Measurements from ENCODE around the gene MAP4K3.

MAP4K3 gene

DNA sequence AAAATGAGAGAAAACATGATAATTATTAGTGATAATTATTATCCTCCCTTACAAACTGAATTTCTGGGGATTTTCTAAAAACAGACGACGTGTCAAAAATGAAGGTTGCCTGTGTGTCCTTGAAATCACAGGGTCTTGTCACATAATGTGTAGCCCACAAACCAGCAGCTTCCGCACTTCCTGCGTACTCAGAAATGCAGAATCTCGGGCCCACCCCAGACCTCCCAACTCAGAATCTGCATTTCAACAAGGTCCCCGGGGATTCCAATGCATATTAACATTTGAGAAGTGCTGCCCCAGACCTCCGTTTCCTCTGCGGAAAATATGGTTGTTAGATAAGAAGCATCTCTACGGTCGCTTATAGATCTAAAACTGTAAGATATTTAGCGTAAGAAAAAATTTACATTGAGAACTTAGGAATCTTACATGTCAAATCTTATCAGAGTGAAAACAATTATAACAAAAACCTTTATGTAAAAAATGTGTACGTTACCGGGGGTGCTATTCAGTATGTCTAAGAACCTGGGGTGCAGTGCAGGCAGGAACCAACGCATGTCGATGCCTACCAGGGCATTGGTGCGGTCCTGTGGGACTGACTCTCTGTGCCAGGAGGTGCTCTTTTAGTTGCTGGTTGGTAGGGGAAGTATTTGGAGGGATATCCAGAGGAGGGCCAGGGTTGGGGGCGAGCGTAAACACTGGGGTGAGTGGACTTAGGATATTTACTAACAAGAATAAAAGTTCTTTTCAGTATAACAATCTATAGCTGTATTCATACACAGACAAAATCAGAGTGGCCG is 208.5 kb downstream of the MAP4K3 start:
- Histone ChIP-seq H3K27ac (ENCODE audit: low read depth, low read length) (no peak overlapping the region), H3K23ac (ENCODE audit: low read length) (no peak overlapping the region), H2BK5ac (ENCODE audit: low read length) (no peak overlapping the region), H3K4ac (ENCODE audit: low read depth, low read length) (peak overlapping the region; percentile 43), H2BK120ac (ENCODE audit: low read depth, low read length) (no peak overlapping the region), H3K79me1 (ENCODE audit: low read length) (no peaks in the 10 kb centered on the region), H4K5ac (ENCODE audit: low read length) (no peak overlapping the region), H3K18ac (ENCODE audit: low read length) (peak overlapping the region; percentile 18), H3K36me3 (ENCODE audit: control insufficient read depth, insufficient read depth, low read length) (no peaks in the 10 kb centered on the region), H4K8ac (ENCODE audit: low read depth, low read length) (no peak overlapping the region), H3K27me3 (ENCODE audit: insufficient read depth, low read length, poor library complexity) (no peaks in the 10 kb centered on the region), H3K4me1 (ENCODE audit: control insufficient read depth, low read depth, low read length) (no peaks in the 10 kb centered on the region), H3K56ac (ENCODE audit: low read length) (peak overlapping the region; percentile 56), H2BK15ac (replicated peaks; ENCODE audit: low read depth) (no peak overlapping the region), H3K9ac (ENCODE audit: low read length) (peak overlapping the region; percentile 25), H3K79me2 (ENCODE audit: control insufficient read depth, insufficient read depth, low read length) (no peaks in the 10 kb centered on the region), H2AK5ac (ENCODE audit: low read length) (no peak overlapping the region), H3K4me3 (ENCODE audit: low read length) (no peak overlapping the region), H3K4me2 (ENCODE audit: low read length) (peak overlapping the region; percentile 46)
- peak; percentile 55 for DNase-seq
- WGBS (ENCODE audit: extremely low coverage, insufficient coverage, low lambda C conversion rate): no CpG with 5 or more reads among the region's 19 CpGs

DNA sequence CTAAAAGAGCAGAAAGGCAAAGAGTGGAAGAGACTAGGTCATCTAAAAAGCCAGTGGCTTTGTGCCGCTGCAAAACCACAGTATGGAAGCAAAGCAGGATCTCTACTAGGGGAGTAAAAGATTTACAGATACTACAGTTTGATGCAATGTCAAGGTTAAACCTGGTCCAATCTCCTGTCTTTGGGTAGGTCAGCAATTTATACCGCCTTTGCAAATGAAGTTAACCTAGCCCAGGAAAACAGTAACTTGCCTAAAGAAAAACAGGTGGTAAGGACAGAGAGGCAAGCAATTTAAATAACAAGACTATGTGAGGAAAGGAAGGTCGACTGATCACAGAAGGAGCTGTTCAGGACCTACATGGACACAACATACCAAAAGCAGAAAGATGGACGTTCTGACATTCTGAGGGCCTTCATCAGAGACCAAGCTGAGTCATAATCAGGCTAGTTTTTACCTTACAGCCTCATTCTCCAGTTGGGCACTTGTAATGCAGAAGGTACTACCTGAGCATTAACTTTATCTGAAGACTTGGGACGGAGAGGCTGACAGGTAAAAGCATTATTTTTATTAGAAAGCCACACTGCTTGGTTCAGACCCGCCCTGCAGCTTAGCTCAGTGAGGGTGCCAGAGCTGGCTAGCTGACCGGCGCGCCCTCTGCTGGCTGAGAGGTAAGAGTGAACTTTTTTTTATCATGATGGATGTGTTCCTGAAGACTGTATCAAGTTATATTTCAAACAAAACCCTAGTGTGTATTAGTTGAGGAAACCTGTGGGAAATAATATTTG is 209.3 kb downstream of the MAP4K3 start:
- Histone ChIP-seq H3K23ac (ENCODE audit: low read length) (no peak overlapping the region), H3K4ac (ENCODE audit: low read depth, low read length) (no peak overlapping the region), H4K8ac (ENCODE audit: low read depth, low read length) (no peak overlapping the region), H2BK5ac (ENCODE audit: low read length) (no peak overlapping the region), H3K36me3 (ENCODE audit: control insufficient read depth, insufficient read depth, low read length) (no peaks in the 10 kb centered on the region), H4K5ac (ENCODE audit: low read length) (no peak overlapping the region), H2BK120ac (ENCODE audit: low read depth, low read length) (no peak overlapping the region), H3K79me2 (ENCODE audit: control insufficient read depth, insufficient read depth, low read length) (no peaks in the 10 kb centered on the region), H2BK15ac (replicated peaks; ENCODE audit: low read depth) (no peak overlapping the region), H3K56ac (ENCODE audit: low read length) (peak overlapping the region; percentile 56), H3K4me3 (ENCODE audit: low read length) (no peak overlapping the region), H3K27me3 (ENCODE audit: insufficient read depth, low read length, poor library complexity) (no peaks in the 10 kb centered on the region), H3K27ac (ENCODE audit: low read depth, low read length) (no peak overlapping the region), H3K79me1 (ENCODE audit: low read length) (no peaks in the 10 kb centered on the region), H3K9ac (ENCODE audit: low read length) (peak overlapping the region; percentile 14), H2AK5ac (ENCODE audit: low read length) (no peak overlapping the region), H3K4me2 (ENCODE audit: low read length) (no peak overlapping the region), H3K4me1 (ENCODE audit: control insufficient read depth, low read depth, low read length) (no peaks in the 10 kb centered on the region), H3K18ac (ENCODE audit: low read length) (no peak overlapping the region)
- WGBS (ENCODE audit: extremely low coverage, insufficient coverage, low lambda C conversion rate): no CpG with 5 or more reads among the region's 9 CpGs
- DNase-seq: peak; percentile 75

GRCh38 chr2:39225567-39225966 is 211.5 kb downstream of the MAP4K3 start:
- Histone ChIP-seq H2BK5ac (ENCODE audit: low read length) (no peak overlapping the region), H3K18ac (ENCODE audit: low read length) (no peak overlapping the region), H3K79me2 (ENCODE audit: control insufficient read depth, insufficient read depth, low read length) (no peaks in the 10 kb centered on the region), H3K4me2 (ENCODE audit: low read length) (no peak overlapping the region), H3K79me1 (ENCODE audit: low read length) (no peaks in the 10 kb centered on the region), H3K4me1 (ENCODE audit: control insufficient read depth, low read depth, low read length) (no peaks in the 10 kb centered on the region), H3K4ac (ENCODE audit: low read depth, low read length) (no peak overlapping the region), H3K23ac (ENCODE audit: low read length) (no peak overlapping the region), H2BK120ac (ENCODE audit: low read depth, low read length) (no peak overlapping the region), H4K5ac (ENCODE audit: low read length) (no peak overlapping the region), H4K8ac (ENCODE audit: low read depth, low read length) (no peak overlapping the region), H3K27me3 (ENCODE audit: insufficient read depth, low read length, poor library complexity) (no peaks in the 10 kb centered on the region), H3K27ac (ENCODE audit: low read depth, low read length) (no peak overlapping the region), H3K4me3 (ENCODE audit: low read length) (no peak overlapping the region), H3K9ac (ENCODE audit: low read length) (no peak overlapping the region), H2BK15ac (replicated peaks; ENCODE audit: low read depth) (no peak overlapping the region), H2AK5ac (ENCODE audit: low read length) (no peak overlapping the region), H3K36me3 (ENCODE audit: control insufficient read depth, insufficient read depth, low read length) (no peaks in the 10 kb centered on the region), H3K56ac (ENCODE audit: low read length) (no peak overlapping the region)
- no peak for DNase-seq
- no CpG with 5 or more reads among the region's 1 CpG for WGBS (ENCODE audit: extremely low coverage, insufficient coverage, low lambda C conversion rate)

DNA sequence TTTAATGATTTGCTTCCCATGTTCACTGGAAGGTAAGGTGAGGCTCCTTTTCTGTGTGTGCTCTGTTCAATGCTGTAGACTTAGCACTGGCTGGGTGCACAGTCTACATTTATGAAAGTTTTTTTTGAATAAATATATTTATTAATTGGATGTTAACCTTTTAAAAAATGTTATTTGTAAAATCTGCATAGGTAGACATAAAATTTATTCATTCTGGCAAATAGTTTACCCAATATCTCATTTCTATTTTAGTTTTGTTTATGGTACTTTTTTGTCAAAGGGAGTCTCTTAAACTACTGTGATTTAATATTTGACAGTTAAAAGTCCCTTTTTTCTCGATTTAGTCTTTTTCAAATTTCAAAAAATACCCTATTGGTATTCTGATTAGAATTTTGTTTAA is 213.2 kb downstream of the MAP4K3 start:
- Histone ChIP-seq H2BK120ac (ENCODE audit: low read depth, low read length) (no peak overlapping the region), H2BK15ac (replicated peaks; ENCODE audit: low read depth) (no peak overlapping the region), H3K4me1 (ENCODE audit: control insufficient read depth, low read depth, low read length) (no peaks in the 10 kb centered on the region), H2BK5ac (ENCODE audit: low read length) (no peak overlapping the region), H3K79me2 (ENCODE audit: control insufficient read depth, insufficient read depth, low read length) (no peaks in the 10 kb centered on the region), H3K36me3 (ENCODE audit: control insufficient read depth, insufficient read depth, low read length) (no peaks in the 10 kb centered on the region), H4K8ac (ENCODE audit: low read depth, low read length) (no peak overlapping the region), H4K5ac (ENCODE audit: low read length) (no peak overlapping the region), H3K4me3 (ENCODE audit: low read length) (no peak overlapping the region), H3K18ac (ENCODE audit: low read length) (no peak overlapping the region), H3K27ac (ENCODE audit: low read depth, low read length) (no peak overlapping the region), H3K56ac (ENCODE audit: low read length) (no peak overlapping the region), H2AK5ac (ENCODE audit: low read length) (no peak overlapping the region), H3K27me3 (ENCODE audit: insufficient read depth, low read length, poor library complexity) (no peaks in the 10 kb centered on the region), H3K4ac (ENCODE audit: low read depth, low read length) (no peak overlapping the region), H3K79me1 (ENCODE audit: low read length) (no peaks in the 10 kb centered on the region), H3K4me2 (ENCODE audit: low read length) (no peak overlapping the region), H3K9ac (ENCODE audit: low read length) (no peak overlapping the region), H3K23ac (ENCODE audit: low read length) (no peak overlapping the region)
- no peak for DNase-seq
- WGBS (ENCODE audit: extremely low coverage, insufficient coverage, low lambda C conversion rate): no CpG with 5 or more reads among the region's 1 CpG

DNA sequence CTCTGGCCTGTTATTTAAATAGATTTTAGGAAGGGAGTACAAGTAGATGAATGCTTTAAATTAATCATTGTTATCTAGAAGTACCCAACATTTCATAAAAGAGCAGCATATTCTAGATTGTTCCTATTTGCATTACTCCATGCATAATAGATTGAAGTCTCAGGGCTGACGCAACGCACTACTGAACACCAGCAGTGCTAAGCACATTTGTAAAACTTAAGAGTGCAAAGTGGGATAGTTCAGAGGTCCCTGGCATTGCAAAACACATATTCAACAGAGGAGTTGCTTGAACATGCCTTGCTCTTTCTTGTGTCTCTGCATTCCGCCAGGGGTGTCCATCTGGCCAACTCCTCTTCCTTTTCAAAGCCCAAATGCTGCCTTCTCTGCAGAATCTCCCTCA is 215.6 kb downstream of the MAP4K3 start:
- Histone ChIP-seq H3K18ac (ENCODE audit: low read length) (no peak overlapping the region), H3K4me3 (ENCODE audit: low read length) (no peak overlapping the region), H3K36me3 (ENCODE audit: control insufficient read depth, insufficient read depth, low read length) (no peaks in the 10 kb centered on the region), H2BK15ac (replicated peaks; ENCODE audit: low read depth) (no peak overlapping the region), H3K9ac (ENCODE audit: low read length) (no peak overlapping the region), H3K4me1 (ENCODE audit: control insufficient read depth, low read depth, low read length) (no peaks in the 10 kb centered on the region), H3K79me2 (ENCODE audit: control insufficient read depth, insufficient read depth, low read length) (no peaks in the 10 kb centered on the region), H3K79me1 (ENCODE audit: low read length) (no peaks in the 10 kb centered on the region), H4K8ac (ENCODE audit: low read depth, low read length) (no peak overlapping the region), H3K4ac (ENCODE audit: low read depth, low read length) (no peak overlapping the region), H3K27me3 (ENCODE audit: insufficient read depth, low read length, poor library complexity) (no peaks in the 10 kb centered on the region), H3K56ac (ENCODE audit: low read length) (no peak overlapping the region), H3K4me2 (ENCODE audit: low read length) (no peak overlapping the region), H4K5ac (ENCODE audit: low read length) (no peak overlapping the region), H2BK120ac (ENCODE audit: low read depth, low read length) (no peak overlapping the region), H3K23ac (ENCODE audit: low read length) (no peak overlapping the region), H2BK5ac (ENCODE audit: low read length) (no peak overlapping the region), H3K27ac (ENCODE audit: low read depth, low read length) (no peak overlapping the region), H2AK5ac (ENCODE audit: low read length) (no peak overlapping the region)
- WGBS (ENCODE audit: extremely low coverage, insufficient coverage, low lambda C conversion rate): no CpG with 5 or more reads among the region's 3 CpGs
- no peak for DNase-seq
